ENCODE measurements around the gene RAPH1. TPM values are rescaled to one million over a fixed set of nuclear protein-coding genes. Genes with fewer than 3 reads are reported as not detected.
"Not testable (repeated sequence)": the region's sequence is repeated elsewhere in the genome, so short reads cannot be mapped to it uniquely, and the experiment has no call there.

Gene RAPH1
- total RNA-seq, 1 donor = 57.2 TPM

DNA sequence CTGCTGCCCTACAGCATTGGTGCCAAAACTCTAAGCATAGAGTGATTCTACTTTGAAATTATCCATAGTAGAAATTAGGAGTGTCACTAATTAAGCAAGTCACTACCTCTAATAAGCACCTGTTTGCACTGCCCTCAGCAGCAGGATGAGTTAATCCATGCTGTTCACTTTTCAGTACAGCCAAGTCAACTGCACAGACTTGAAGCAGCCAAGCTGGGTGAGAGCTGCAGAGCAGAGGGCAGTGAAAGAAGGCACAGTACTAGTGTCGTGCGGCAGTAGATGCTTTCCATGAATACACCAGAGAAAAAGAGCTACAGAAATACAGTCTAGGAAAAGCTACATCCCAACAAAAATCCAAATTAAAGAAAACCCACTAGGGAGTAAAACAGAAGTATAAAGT lies 98.6 kb downstream of the RAPH1 start:
- Histone ChIP-seq H4K20me1 (ENCODE audit: insufficient read depth, low read length) (peaks cover 28% of the 10 kb centered on the region), H2AFZ (ENCODE audit: low read length) (no peak overlapping the region), H3K9me3 (ENCODE audit: low read depth, low read length) (no peaks in the 10 kb centered on the region), H3K27me3 (ENCODE audit: insufficient read depth, low read length) (no peaks in the 10 kb centered on the region), H3K4me1 (ENCODE audit: insufficient read depth, low read length) (peaks cover 38% of the 10 kb centered on the region), H3K4me2 (ENCODE audit: insufficient read depth, low read length) (no peak overlapping the region), H3K36me3 (ENCODE audit: insufficient read depth, low read length) (peaks cover 57% of the 10 kb centered on the region), H3K79me2 (ENCODE audit: insufficient read depth, low read length) (peaks cover 60% of the 10 kb centered on the region), H3K27ac (ENCODE audit: low read depth, low read length) (peak overlapping the region; percentile 44), H3K4me3 (ENCODE audit: insufficient read depth, low read length) (no peak overlapping the region)
- no peak for DNase-seq (ENCODE audit: insufficient read length, low spot score, missing footprints)
- TF ChIP-seq, protein P1, sequence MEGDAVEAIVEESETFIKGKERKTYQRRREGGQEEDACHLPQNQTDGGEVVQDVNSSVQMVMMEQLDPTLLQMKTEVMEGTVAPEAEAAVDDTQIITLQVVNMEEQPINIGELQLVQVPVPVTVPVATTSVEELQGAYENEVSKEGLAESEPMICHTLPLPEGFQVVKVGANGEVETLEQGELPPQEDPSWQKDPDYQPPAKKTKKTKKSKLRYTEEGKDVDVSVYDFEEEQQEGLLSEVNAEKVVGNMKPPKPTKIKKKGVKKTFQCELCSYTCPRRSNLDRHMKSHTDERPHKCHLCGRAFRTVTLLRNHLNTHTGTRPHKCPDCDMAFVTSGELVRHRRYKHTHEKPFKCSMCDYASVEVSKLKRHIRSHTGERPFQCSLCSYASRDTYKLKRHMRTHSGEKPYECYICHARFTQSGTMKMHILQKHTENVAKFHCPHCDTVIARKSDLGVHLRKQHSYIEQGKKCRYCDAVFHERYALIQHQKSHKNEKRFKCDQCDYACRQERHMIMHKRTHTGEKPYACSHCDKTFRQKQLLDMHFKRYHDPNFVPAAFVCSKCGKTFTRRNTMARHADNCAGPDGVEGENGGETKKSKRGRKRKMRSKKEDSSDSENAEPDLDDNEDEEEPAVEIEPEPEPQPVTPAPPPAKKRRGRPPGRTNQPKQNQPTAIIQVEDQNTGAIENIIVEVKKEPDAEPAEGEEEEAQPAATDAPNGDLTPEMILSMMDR (IDR thresholded peaks at IDR 0.05; ENCODE audit: extremely low read depth, low read depth, low read length) = no peak

GRCh38 chr2:203432811-203433210 lies 102.3 kb downstream of the RAPH1 start:
- H3K79me2 ChIP-seq (ENCODE audit: insufficient read depth, low read length) = peaks cover 37% of the 10 kb centered on the region
- H3K27me3 ChIP-seq (ENCODE audit: insufficient read depth, low read length) = no peaks in the 10 kb centered on the region
- no peak overlapping the region for H3K4me2 ChIP-seq (ENCODE audit: insufficient read depth, low read length)
- no peaks in the 10 kb centered on the region for H3K9me3 ChIP-seq (ENCODE audit: low read depth, low read length)
- peaks cover 43% of the 10 kb centered on the region for H3K36me3 ChIP-seq (ENCODE audit: insufficient read depth, low read length)
- no peak overlapping the region for H3K4me3 ChIP-seq (ENCODE audit: insufficient read depth, low read length)
- H4K20me1 ChIP-seq (ENCODE audit: insufficient read depth, low read length) = peaks cover 12% of the 10 kb centered on the region
- H2AFZ ChIP-seq (ENCODE audit: low read length) = no peak overlapping the region
- peak overlapping the region; percentile 12 for H3K27ac ChIP-seq (ENCODE audit: low read depth, low read length)
- H3K4me1 ChIP-seq (ENCODE audit: insufficient read depth, low read length) = peaks cover 22% of the 10 kb centered on the region
- TF ChIP-seq, protein P1 (IDR thresholded peaks at IDR 0.05; ENCODE audit: extremely low read depth, low read depth, low read length) = no peak
- no peak for DNase-seq (ENCODE audit: insufficient read length, low spot score, missing footprints)

GRCh38 chr2:203431391-203432185 lies 103.5 kb downstream of the RAPH1 start:
- H3K36me3 ChIP-seq (ENCODE audit: insufficient read depth, low read length) = peaks cover 38% of the 10 kb centered on the region
- H3K79me2 ChIP-seq (ENCODE audit: insufficient read depth, low read length) = peaks cover 25% of the 10 kb centered on the region
- H3K27ac ChIP-seq (ENCODE audit: low read depth, low read length) = peak overlapping the region; percentile 12
- TF ChIP-seq, protein P1 (IDR thresholded peaks at IDR 0.05; ENCODE audit: extremely low read depth, low read depth, low read length) = no peak
- H4K20me1 ChIP-seq (ENCODE audit: insufficient read depth, low read length) = peaks cover 8% of the 10 kb centered on the region
- H3K4me3 ChIP-seq (ENCODE audit: insufficient read depth, low read length) = no peak overlapping the region
- no peak overlapping the region for H3K4me2 ChIP-seq (ENCODE audit: insufficient read depth, low read length)
- DNase-seq (ENCODE audit: insufficient read length, low spot score, missing footprints) = no peak
- no peak overlapping the region for H2AFZ ChIP-seq (ENCODE audit: low read length)
- H3K4me1 ChIP-seq (ENCODE audit: insufficient read depth, low read length) = peaks cover 19% of the 10 kb centered on the region
- H3K9me3 ChIP-seq (ENCODE audit: low read depth, low read length) = no peaks in the 10 kb centered on the region
- no peaks in the 10 kb centered on the region for H3K27me3 ChIP-seq (ENCODE audit: insufficient read depth, low read length)

GRCh38 chr2:203429643-203430042 lies 105.5 kb downstream of the RAPH1 start:
- H3K27me3 ChIP-seq (ENCODE audit: insufficient read depth, low read length); H3K27ac ChIP-seq (ENCODE audit: low read depth, low read length); H3K4me2 ChIP-seq (ENCODE audit: insufficient read depth, low read length); H4K20me1 ChIP-seq (ENCODE audit: insufficient read depth, low read length); H3K4me3 ChIP-seq (ENCODE audit: insufficient read depth, low read length); DNase-seq (ENCODE audit: insufficient read length, low spot score, missing footprints); H3K79me2 ChIP-seq (ENCODE audit: insufficient read depth, low read length); H2AFZ ChIP-seq (ENCODE audit: low read length); H3K9me3 ChIP-seq (ENCODE audit: low read depth, low read length): not testable (repeated sequence)
- Histone ChIP-seq H3K4me1 (ENCODE audit: insufficient read depth, low read length) (peaks cover 17% of the 10 kb centered on the region), H3K36me3 (ENCODE audit: insufficient read depth, low read length) (peaks cover 26% of the 10 kb centered on the region)

All from osteoblast (primary cell).